Liver (tissue), 3 donors: Measurements from ENCODE around the gene PEX5L.

ENCODE experiments used
- EGR1 ChIP-seq, 2 donors: IDR thresholded peaks; 2 replicates each; pipeline ENCODE4 v1.6.1; 2016 to 2018; ENCODE audit warnings: antibody characterized with exemption in 2 of 2, low read depth in 2 of 2
- GABPA ChIP-seq, 2 donors: IDR thresholded peaks in 1 of 2; conservative IDR thresholded peaks in 1 of 2; 2 replicates each; pipeline ENCODE4 v1.6.1; 2016; ENCODE audit warnings: antibody characterized with exemption in 2 of 2, mild to moderate bottlenecking in 1 of 2, moderate library complexity in 1 of 2
- HNF4G ChIP-seq: IDR thresholded peaks from 2 replicates; pipeline ENCODE4 v1.6.1; 2016; ENCODE audit warnings: antibody characterized with exemption
- JUND ChIP-seq, 2 donors: IDR thresholded peaks; 2 replicates each; pipeline ENCODE4 v1.6.1; 2016; ENCODE audit warnings: antibody characterized with exemption in 2 of 2
- RAD21 ChIP-seq, 2 donors: IDR thresholded peaks; 2 replicates each; pipeline ENCODE4 v1.6.1; 2016; ENCODE audit warnings: antibody characterized with exemption in 2 of 2, mild to moderate bottlenecking in 2 of 2
- RXRA ChIP-seq, 2 donors: IDR thresholded peaks; 2 replicates each; pipeline ENCODE4 v1.6.1; 2017 to 2018; ENCODE audit warnings: antibody characterized with exemption in 2 of 2, mild to moderate bottlenecking in 1 of 2
- SP1 ChIP-seq: IDR thresholded peaks from 2 replicates; pipeline ENCODE4 v1.6.1; 2018; ENCODE audit warnings: antibody characterized with exemption, mild to moderate bottlenecking
- TAF1 ChIP-seq: conservative IDR thresholded peaks from 2 replicates; pipeline ENCODE4 v1.6.1; 2016; ENCODE audit warnings: antibody characterized with exemption, mild to moderate bottlenecking
- YY1 ChIP-seq: IDR thresholded peaks from 2 replicates; pipeline ENCODE4 v1.6.1; 2016; ENCODE audit warnings: antibody characterized with exemption, mild to moderate bottlenecking
- TF ChIP-seq, protein P1 (sequence below): IDR thresholded peaks from 2 replicates; pipeline ENCODE4 v1.6.1; 2016; ENCODE audit warnings: antibody characterized with exemption
- TF ChIP-seq, protein P2 (sequence below): fragments of 150-350 bp; IDR thresholded peaks from 2 replicates; pipeline ENCODE4 v1.5.1; 2017; ENCODE audit warnings: improper control_type of control experiment, low read depth, low read length; ENCODE audit not compliant: missing input control
- TF ChIP-seq, protein P3 (sequence below): IDR thresholded peaks from 2 replicates; pipeline ENCODE4 v1.6.1; 2016; ENCODE audit warnings: antibody characterized with exemption, mild to moderate bottlenecking
- TF ChIP-seq, protein P4 (sequence below): IDR thresholded peaks from 2 replicates; pipeline ENCODE4 v1.6.1; 2016; ENCODE audit warnings: antibody characterized with exemption
- TF ChIP-seq, protein P5 (sequence below): IDR thresholded peaks from 2 replicates; pipeline ENCODE4 v1.6.1; 2016; ENCODE audit warnings: antibody characterized with exemption
- donor health status: healthy.
- donor health status: healthy.

DNA sequence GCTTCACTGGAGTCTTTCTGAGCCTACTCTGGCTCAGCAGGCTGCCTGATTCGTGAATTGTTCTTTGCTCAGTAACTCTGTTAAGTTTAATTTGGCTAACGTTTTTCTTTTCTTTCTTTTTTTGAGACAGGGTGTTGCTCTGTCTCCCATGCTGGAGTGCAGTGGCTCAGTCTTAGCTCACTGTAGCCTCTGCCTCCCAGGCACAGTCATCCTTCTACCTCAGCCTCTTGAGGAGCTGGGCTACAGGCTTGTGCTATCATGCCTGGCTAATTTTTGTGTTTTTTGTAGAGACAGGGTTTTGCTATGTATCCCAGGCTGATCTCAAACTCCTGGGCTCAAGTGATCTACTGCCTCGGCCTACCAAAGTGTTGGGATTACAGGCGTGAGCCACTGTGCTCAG, 165.0 kb downstream of the PEX5L start:
- TF ChIP-seq, protein P1, sequence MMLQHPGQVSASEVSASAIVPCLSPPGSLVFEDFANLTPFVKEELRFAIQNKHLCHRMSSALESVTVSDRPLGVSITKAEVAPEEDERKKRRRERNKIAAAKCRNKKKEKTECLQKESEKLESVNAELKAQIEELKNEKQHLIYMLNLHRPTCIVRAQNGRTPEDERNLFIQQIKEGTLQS, result no peak
- TF ChIP-seq, protein P2, sequence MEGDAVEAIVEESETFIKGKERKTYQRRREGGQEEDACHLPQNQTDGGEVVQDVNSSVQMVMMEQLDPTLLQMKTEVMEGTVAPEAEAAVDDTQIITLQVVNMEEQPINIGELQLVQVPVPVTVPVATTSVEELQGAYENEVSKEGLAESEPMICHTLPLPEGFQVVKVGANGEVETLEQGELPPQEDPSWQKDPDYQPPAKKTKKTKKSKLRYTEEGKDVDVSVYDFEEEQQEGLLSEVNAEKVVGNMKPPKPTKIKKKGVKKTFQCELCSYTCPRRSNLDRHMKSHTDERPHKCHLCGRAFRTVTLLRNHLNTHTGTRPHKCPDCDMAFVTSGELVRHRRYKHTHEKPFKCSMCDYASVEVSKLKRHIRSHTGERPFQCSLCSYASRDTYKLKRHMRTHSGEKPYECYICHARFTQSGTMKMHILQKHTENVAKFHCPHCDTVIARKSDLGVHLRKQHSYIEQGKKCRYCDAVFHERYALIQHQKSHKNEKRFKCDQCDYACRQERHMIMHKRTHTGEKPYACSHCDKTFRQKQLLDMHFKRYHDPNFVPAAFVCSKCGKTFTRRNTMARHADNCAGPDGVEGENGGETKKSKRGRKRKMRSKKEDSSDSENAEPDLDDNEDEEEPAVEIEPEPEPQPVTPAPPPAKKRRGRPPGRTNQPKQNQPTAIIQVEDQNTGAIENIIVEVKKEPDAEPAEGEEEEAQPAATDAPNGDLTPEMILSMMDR, result no peak
- TF ChIP-seq YY1 (no peak), TAF1 (no peak), GABPA (IDR thresholded peaks at IDR 0.05 in 1 of 2, conservative IDR thresholded peaks at IDR 0.05 in 1 of 2) (no peak), SP1 (no peak), EGR1 (IDR thresholded peaks at IDR 0.05; ENCODE audit: low read depth in 2 of 2) (no peak), RAD21 (IDR thresholded peaks at IDR 0.05) (no peak), RXRA (IDR thresholded peaks at IDR 0.05) (no peak), HNF4G (no peak), JUND (IDR thresholded peaks at IDR 0.05) (no peak)
- TF ChIP-seq, protein P3, sequence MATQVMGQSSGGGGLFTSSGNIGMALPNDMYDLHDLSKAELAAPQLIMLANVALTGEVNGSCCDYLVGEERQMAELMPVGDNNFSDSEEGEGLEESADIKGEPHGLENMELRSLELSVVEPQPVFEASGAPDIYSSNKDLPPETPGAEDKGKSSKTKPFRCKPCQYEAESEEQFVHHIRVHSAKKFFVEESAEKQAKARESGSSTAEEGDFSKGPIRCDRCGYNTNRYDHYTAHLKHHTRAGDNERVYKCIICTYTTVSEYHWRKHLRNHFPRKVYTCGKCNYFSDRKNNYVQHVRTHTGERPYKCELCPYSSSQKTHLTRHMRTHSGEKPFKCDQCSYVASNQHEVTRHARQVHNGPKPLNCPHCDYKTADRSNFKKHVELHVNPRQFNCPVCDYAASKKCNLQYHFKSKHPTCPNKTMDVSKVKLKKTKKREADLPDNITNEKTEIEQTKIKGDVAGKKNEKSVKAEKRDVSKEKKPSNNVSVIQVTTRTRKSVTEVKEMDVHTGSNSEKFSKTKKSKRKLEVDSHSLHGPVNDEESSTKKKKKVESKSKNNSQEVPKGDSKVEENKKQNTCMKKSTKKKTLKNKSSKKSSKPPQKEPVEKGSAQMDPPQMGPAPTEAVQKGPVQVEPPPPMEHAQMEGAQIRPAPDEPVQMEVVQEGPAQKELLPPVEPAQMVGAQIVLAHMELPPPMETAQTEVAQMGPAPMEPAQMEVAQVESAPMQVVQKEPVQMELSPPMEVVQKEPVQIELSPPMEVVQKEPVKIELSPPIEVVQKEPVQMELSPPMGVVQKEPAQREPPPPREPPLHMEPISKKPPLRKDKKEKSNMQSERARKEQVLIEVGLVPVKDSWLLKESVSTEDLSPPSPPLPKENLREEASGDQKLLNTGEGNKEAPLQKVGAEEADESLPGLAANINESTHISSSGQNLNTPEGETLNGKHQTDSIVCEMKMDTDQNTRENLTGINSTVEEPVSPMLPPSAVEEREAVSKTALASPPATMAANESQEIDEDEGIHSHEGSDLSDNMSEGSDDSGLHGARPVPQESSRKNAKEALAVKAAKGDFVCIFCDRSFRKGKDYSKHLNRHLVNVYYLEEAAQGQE, result no peak
- TF ChIP-seq, protein P4, sequence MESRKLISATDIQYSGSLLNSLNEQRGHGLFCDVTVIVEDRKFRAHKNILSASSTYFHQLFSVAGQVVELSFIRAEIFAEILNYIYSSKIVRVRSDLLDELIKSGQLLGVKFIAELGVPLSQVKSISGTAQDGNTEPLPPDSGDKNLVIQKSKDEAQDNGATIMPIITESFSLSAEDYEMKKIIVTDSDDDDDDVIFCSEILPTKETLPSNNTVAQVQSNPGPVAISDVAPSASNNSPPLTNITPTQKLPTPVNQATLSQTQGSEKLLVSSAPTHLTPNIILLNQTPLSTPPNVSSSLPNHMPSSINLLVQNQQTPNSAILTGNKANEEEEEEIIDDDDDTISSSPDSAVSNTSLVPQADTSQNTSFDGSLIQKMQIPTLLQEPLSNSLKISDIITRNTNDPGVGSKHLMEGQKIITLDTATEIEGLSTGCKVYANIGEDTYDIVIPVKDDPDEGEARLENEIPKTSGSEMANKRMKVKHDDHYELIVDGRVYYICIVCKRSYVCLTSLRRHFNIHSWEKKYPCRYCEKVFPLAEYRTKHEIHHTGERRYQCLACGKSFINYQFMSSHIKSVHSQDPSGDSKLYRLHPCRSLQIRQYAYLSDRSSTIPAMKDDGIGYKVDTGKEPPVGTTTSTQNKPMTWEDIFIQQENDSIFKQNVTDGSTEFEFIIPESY, result no peak
- TF ChIP-seq, protein P5, sequence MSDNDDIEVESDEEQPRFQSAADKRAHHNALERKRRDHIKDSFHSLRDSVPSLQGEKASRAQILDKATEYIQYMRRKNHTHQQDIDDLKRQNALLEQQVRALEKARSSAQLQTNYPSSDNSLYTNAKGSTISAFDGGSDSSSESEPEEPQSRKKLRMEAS, result no peak
